ENCODE measurements around the gene POMGNT2. TPM values are rescaled to one million over a fixed set of nuclear protein-coding genes. Genes with fewer than 3 reads are reported as not detected.

POMGNT2 gene
- total and polyA plus RNA-seq, 3 donors from 2014 or later, result 33.2 to 45.7 (median 38.6) TPM

DNA sequence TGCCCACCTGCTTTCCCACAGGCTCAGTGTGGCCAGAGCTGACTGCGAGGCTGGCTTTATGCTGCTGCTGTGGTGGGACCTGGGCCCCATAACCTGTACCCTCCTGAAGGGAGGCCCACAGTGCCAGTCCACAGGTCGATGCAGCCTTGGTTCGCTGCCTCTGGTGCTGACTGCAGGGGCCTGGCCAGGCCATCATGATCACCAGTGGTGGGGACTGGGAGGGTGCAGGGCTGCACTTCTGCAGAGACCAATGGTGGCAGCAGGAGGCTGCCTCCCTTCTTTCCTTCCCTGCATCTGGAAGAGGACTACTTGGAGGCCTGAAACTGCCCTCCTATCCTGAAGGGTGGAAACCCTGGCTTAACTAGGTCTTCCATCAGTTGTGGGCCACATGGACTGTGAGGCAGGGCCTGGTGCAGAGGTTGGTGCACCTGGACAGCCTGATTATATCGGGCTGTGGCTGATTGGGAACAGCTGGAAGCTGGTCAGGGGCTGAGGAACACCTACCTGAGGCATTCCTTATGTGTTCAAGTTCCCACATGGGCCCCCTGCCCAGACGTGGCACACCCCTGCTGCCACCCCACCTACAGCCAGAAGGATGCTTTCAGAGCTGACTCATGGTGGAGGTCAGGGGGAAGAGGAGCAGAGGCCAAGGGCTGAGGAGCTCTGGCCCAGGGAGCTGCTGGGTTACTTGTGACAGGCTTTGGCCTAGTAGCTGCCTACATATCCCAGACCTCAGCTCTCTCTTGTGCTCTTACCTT, 29.8 kb downstream of the POMGNT2 start:
- WGBS, 2 donors, result 88 to 90% methylated on average over 2 to 5 of the region's 5 CpGs
- Histone ChIP-seq H3K4me1 (peaks cover 5% of the 10 kb centered on the region), H3K27me3 (no peaks in the 10 kb centered on the region), H3K27ac (peak overlapping the region in 1 of 2 donors; percentile 28), H3K36me3 (ENCODE audit: low read depth, missing control alignments) (no peaks in the 10 kb centered on the region), H3K9me3 (no peaks in the 10 kb centered on the region), H3K4me3 (no peak overlapping the region)
- intact Hi-C loops (cut with DNase I; ENCODE audit: low total_unique reads), result no loop called here
- no peak for DNase-seq
- TF ChIP-seq POLR2A (IDR thresholded peaks at IDR 0.05), result no peak
- no peak for TF ChIP-seq CTCF (IDR thresholded peaks at IDR 0.05)

DNA sequence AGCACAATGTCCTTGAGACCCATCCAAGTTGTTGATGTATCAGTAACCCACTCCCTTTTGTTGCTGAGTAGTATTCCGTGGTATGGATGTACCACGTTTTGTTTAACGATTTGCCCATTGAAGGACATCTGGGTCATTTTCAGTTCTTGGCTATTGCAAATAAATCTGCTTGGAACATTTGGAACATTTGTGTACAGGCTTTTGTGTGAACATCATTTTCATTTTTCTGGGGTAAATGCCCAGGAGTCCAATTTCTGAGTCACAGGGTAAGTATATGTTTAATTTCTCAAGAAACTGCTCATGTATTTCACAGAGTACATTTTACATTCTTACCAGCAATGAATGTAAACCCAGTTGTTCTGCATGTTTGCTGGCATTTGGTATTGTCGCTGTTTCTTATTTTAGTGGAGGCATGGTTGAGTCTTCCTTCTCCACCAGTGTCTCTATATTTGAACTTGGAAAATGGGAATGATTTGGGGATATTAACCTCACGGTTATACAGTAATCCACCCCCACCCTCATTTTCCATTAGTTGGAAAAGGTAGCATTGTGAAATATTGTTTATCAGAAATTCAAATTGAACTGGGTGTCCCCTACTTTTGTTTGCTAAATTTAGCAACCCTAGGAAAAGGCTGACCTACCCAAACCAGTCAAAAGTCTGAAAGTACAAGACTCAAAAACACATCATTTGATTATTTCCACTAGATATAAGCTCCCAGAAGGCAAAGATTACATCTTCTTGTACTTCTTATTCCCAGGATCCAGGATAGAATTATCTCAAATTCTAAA, 30.8 kb downstream of the POMGNT2 start:
- TF ChIP-seq CTCF (IDR thresholded peaks at IDR 0.05), result no peak
- TF ChIP-seq POLR2A (IDR thresholded peaks at IDR 0.05), result no peak
- H3K4me1 ChIP-seq, result peaks cover 5% of the 10 kb centered on the region
- H3K27me3 ChIP-seq, result no peaks in the 10 kb centered on the region
- no peaks in the 10 kb centered on the region for H3K36me3 ChIP-seq (ENCODE audit: low read depth, missing control alignments)
- intact Hi-C loops (cut with DNase I; ENCODE audit: low total_unique reads), result no loop called here
- peak overlapping the region in 1 of 2 donors; percentile 36 for H3K27ac ChIP-seq
- 55 to 73% methylated on average over 5 of the region's 5 CpGs for WGBS, 2 donors
- H3K4me3 ChIP-seq, result no peak overlapping the region
- no peaks in the 10 kb centered on the region for H3K9me3 ChIP-seq
- no peak for DNase-seq

GRCh38 chr3:43074482-43074881, 31.4 kb downstream of the POMGNT2 start:
- no peak overlapping the region for H3K4me3 ChIP-seq
- H3K27me3 ChIP-seq, result no peaks in the 10 kb centered on the region
- H3K27ac ChIP-seq, result peak overlapping the region in 1 of 2 donors; percentile 36
- peaks cover 5% of the 10 kb centered on the region for H3K4me1 ChIP-seq
- no peaks in the 10 kb centered on the region for H3K9me3 ChIP-seq
- TF ChIP-seq POLR2A (IDR thresholded peaks at IDR 0.05) (no peak), CTCF (IDR thresholded peaks at IDR 0.05) (no peak)
- DNase-seq, result no peak
- H3K36me3 ChIP-seq (ENCODE audit: low read depth, missing control alignments), result no peaks in the 10 kb centered on the region
- WGBS, 2 donors, result 54 to 71% methylated on average over 4 of the region's 4 CpGs
- intact Hi-C loops (cut with DNase I; ENCODE audit: low total_unique reads), result no loop called here

DNA sequence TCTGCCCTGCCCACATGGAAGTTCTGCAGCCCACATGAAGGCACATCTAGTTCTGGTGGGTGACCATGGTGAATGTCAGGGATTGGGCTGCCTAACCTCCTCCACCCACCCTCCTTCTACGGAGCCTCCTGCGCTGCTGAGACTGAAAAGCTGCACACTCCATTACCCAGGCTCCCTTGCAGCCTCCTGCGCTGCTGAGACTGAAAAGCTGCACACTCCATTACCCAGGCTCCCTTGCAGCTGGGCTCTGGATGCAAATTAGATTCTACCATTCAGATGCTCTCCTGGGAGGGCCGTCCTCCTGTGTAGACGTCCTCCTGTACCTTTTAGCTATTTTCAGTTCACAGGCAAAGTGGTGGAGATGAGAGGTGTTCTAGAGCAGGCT, 32.1 kb downstream of the POMGNT2 start:
- H3K4me3 ChIP-seq, result no peak overlapping the region
- H3K27me3 ChIP-seq, result no peaks in the 10 kb centered on the region
- DNase-seq, result no peak
- no peaks in the 10 kb centered on the region for H3K9me3 ChIP-seq
- H3K36me3 ChIP-seq (ENCODE audit: low read depth, missing control alignments), result no peaks in the 10 kb centered on the region
- TF ChIP-seq POLR2A (IDR thresholded peaks at IDR 0.05) (no peak), CTCF (IDR thresholded peaks at IDR 0.05) (no peak)
- intact Hi-C loops (cut with DNase I; ENCODE audit: low total_unique reads), result no loop called here
- peaks cover 5% of the 10 kb centered on the region for H3K4me1 ChIP-seq
- H3K27ac ChIP-seq, result no peak overlapping the region
- WGBS, 2 donors, result 72 to 85% methylated on average over 2 to 5 of the region's 5 CpGs

Data from testis (tissue), 3 donors.